ENCODE data around the gene STK32A.
A peak's percentile ranks its signal among the peaks of the same experiment; 100 is the strongest.
"Not testable (repeated sequence)": the region's sequence is repeated elsewhere in the genome, so short reads cannot be mapped to it uniquely, and the experiment has no call there.

STK32A gene

GRCh38 chr5:147348451-147348850 lies 113.6 kb downstream of the STK32A start:
- no peak for DNase-seq

- no peak for DNase-seq
These were observed 114.4 kb downstream of the STK32A start for GRCh38 chr5:147349241-147349640.

GRCh38 chr5:147359101-147359500 lies 124.3 kb downstream of the STK32A start:
- DNase-seq: no peak

GRCh38 chr5:147359581-147359980 lies 124.8 kb downstream of the STK32A start:
- DNase-seq: no peak

GRCh38 chr5:147360816-147361215 lies 126.0 kb downstream of the STK32A start:
- no peak for DNase-seq

GRCh38 chr5:147361441-147362175 lies 126.8 kb downstream of the STK32A start:
- no peak for DNase-seq

GRCh38 chr5:147367381-147367780 lies 132.6 kb downstream of the STK32A start:
- DNase-seq: not testable (repeated sequence)

GRCh38 chr5:147369742-147370374 lies 135.0 kb downstream of the STK32A start:
- no peak for DNase-seq

GRCh38 chr5:147371290-147371689 lies 136.5 kb downstream of the STK32A start:
- DNase-seq: no peak

- no peak for DNase-seq
These were observed 137.4 kb downstream of the STK32A start for GRCh38 chr5:147372191-147372590.

GRCh38 chr5:147373328-147373727 lies 138.5 kb downstream of the STK32A start:
- DNase-seq: no peak

GRCh38 chr5:147375151-147375550 lies 140.3 kb downstream of the STK32A start:
- DNase-seq: no peak

GRCh38 chr5:147377682-147378081 lies 142.9 kb downstream of the STK32A start:
- DNase-seq: no peak

- no peak for DNase-seq
These were observed 146.7 kb downstream of the STK32A start for GRCh38 chr5:147381555-147381954.

GRCh38 chr5:147382776-147383175 lies 147.9 kb downstream of the STK32A start:
- DNase-seq: no peak

GRCh38 chr5:147384346-147385193 lies 149.7 kb downstream of the STK32A start:
- no peak for DNase-seq

- no peak for DNase-seq
These were observed 152.3 kb downstream of the STK32A start for GRCh38 chr5:147387109-147387508.

GRCh38 chr5:147388184-147389108 lies 153.6 kb downstream of the STK32A start:
- DNase-seq: no peak

- no peak for DNase-seq
These were observed 155.9 kb downstream of the STK32A start for GRCh38 chr5:147390654-147391225.

GRCh38 chr5:147391781-147392180 lies 157.0 kb downstream of the STK32A start:
- peak; percentile 15 for DNase-seq

GRCh38 chr5:147393874-147394672 lies 159.2 kb downstream of the STK32A start:
- DNase-seq: no peak

All from GOT3 (cell line).